ENCODE results near the gene RHOF.
A peak's percentile ranks its signal among the peaks of the same experiment; 100 is the strongest.

RHOF gene

GRCh38 chr12:121812921-121813896 is 19.7 kb upstream of the RHOF start:
- Histone ChIP-seq H3K27me3 (ENCODE audit: low read length) (no peaks in the 10 kb centered on the region), H3K9me3 (ENCODE audit: insufficient read depth, low read length) (no peaks in the 10 kb centered on the region), H4K20me1 (ENCODE audit: low read depth, low read length) (no peaks in the 10 kb centered on the region), H3F3A (ENCODE audit: insufficient read depth) (peaks cover 13% of the 10 kb centered on the region), H3K4me2 (ENCODE audit: low read depth, low read length, poor library complexity, severe bottlenecking) (peak overlapping the region; percentile 91), H3K4me3 (ENCODE audit: insufficient read depth, low read length, poor library complexity, severe bottlenecking) (peak overlapping the region; percentile 80), H2AFZ (ENCODE audit: low read depth, low read length, severe bottlenecking) (no peak overlapping the region), H3K9ac (ENCODE audit: low read length) (peak overlapping the region; percentile 73), H3K36me3 (ENCODE audit: low read length) (0 out of 2 replicates have a peak, but pooled peaks cover 4% of the 10 kb centered on the region), H3K9me2 (replicated peaks; ENCODE audit: insufficient read depth, low read length) (no peaks in the 10 kb centered on the region), H3K27ac (ENCODE audit: low read depth, low read length) (no peak overlapping the region), H3K79me2 (ENCODE audit: insufficient read depth, low read length) (peaks cover 31% of the 10 kb centered on the region)
- TF ChIP-seq EZH2phosphoT487 (conservative IDR thresholded peaks at IDR 0.05; ENCODE audit: low read length) = no peak
- TF ChIP-seq, protein P1, sequence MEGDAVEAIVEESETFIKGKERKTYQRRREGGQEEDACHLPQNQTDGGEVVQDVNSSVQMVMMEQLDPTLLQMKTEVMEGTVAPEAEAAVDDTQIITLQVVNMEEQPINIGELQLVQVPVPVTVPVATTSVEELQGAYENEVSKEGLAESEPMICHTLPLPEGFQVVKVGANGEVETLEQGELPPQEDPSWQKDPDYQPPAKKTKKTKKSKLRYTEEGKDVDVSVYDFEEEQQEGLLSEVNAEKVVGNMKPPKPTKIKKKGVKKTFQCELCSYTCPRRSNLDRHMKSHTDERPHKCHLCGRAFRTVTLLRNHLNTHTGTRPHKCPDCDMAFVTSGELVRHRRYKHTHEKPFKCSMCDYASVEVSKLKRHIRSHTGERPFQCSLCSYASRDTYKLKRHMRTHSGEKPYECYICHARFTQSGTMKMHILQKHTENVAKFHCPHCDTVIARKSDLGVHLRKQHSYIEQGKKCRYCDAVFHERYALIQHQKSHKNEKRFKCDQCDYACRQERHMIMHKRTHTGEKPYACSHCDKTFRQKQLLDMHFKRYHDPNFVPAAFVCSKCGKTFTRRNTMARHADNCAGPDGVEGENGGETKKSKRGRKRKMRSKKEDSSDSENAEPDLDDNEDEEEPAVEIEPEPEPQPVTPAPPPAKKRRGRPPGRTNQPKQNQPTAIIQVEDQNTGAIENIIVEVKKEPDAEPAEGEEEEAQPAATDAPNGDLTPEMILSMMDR (IDR thresholded peaks at IDR 0.05; ENCODE audit: insufficient read depth, low read length, poor library complexity, severe bottlenecking) = no peak

GRCh38 chr12:121812320-121812871 is 18.9 kb upstream of the RHOF start:
- H3K79me2 ChIP-seq (ENCODE audit: insufficient read depth, low read length) = peaks cover 31% of the 10 kb centered on the region
- H3F3A ChIP-seq (ENCODE audit: insufficient read depth) = peaks cover 14% of the 10 kb centered on the region
- H3K9me2 ChIP-seq (replicated peaks; ENCODE audit: insufficient read depth, low read length) = no peaks in the 10 kb centered on the region
- 0 out of 2 replicates have a peak, but pooled peaks cover 4% of the 10 kb centered on the region for H3K36me3 ChIP-seq (ENCODE audit: low read length)
- H3K9me3 ChIP-seq (ENCODE audit: insufficient read depth, low read length) = no peaks in the 10 kb centered on the region
- no peak overlapping the region for H2AFZ ChIP-seq (ENCODE audit: low read depth, low read length, severe bottlenecking)
- no peak for TF ChIP-seq EZH2phosphoT487 (conservative IDR thresholded peaks at IDR 0.05; ENCODE audit: low read length)
- TF ChIP-seq, protein P1 (IDR thresholded peaks at IDR 0.05; ENCODE audit: insufficient read depth, low read length, poor library complexity, severe bottlenecking) = no peak
- peak overlapping the region; percentile 91 for H3K4me2 ChIP-seq (ENCODE audit: low read depth, low read length, poor library complexity, severe bottlenecking)
- H3K27ac ChIP-seq (ENCODE audit: low read depth, low read length) = peak overlapping the region; percentile 74
- H4K20me1 ChIP-seq (ENCODE audit: low read depth, low read length) = no peaks in the 10 kb centered on the region
- H3K27me3 ChIP-seq (ENCODE audit: low read length) = no peaks in the 10 kb centered on the region
- H3K4me3 ChIP-seq (ENCODE audit: insufficient read depth, low read length, poor library complexity, severe bottlenecking) = peak overlapping the region; percentile 80
- peak overlapping the region; percentile 73 for H3K9ac ChIP-seq (ENCODE audit: low read length)

DNA sequence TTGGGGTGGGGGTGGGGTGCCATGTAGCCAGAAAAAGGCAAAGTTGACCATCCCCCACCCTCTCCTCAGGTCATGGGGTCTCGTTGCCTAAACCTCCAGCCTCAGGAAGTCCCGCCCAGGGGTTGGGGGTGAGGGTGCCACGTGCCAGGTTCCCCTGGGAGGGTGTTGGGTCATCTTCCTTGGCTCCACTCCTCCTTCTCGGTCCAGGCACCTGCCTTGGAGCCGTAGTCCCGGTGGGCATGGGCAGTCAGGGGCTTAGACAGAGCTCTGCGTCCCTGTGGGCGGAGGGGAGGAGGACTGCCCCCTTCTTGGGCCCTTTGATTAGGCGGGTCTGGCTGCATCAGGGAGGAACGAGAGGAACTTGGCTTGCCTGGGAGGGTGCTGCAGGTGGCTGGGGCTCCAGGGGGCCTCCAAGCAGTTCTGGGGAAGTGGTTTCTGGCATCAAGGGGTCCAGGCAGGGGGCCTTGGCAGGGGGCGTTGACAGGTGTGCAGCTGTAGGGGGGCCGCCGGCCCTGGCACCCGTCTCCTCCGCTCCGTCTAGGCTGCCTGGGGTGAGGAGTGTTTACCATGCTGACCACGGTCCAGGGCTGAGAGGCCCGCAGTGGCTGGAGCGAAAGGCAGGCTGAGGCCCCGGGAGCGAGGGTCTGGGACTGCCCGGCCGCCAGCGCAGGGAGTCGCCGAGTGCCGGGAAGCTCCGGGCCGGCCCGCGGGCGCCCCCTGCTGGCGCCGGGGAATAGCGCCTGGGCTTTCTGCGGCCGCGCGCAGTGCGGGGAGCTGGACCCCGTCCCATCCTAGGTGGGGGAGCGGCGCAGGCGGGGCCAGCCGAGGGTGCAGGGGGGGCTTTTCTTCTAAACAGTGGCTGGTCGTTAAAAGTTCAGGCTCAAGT is 18.2 kb upstream of the RHOF start:
- no peak overlapping the region for H2AFZ ChIP-seq (ENCODE audit: low read depth, low read length, severe bottlenecking)
- 0 out of 2 replicates have a peak, but pooled peaks cover 4% of the 10 kb centered on the region for H3K36me3 ChIP-seq (ENCODE audit: low read length)
- peaks cover 35% of the 10 kb centered on the region for H3K79me2 ChIP-seq (ENCODE audit: insufficient read depth, low read length)
- no peaks in the 10 kb centered on the region for H3K27me3 ChIP-seq (ENCODE audit: low read length)
- peaks cover 17% of the 10 kb centered on the region for H3F3A ChIP-seq (ENCODE audit: insufficient read depth)
- TF ChIP-seq, protein P1 (IDR thresholded peaks at IDR 0.05; ENCODE audit: insufficient read depth, low read length, poor library complexity, severe bottlenecking) = peak; percentile 97
- TF ChIP-seq EZH2phosphoT487 (conservative IDR thresholded peaks at IDR 0.05; ENCODE audit: low read length) = no peak
- no peaks in the 10 kb centered on the region for H4K20me1 ChIP-seq (ENCODE audit: low read depth, low read length)
- peak overlapping the region; percentile 80 for H3K4me3 ChIP-seq (ENCODE audit: insufficient read depth, low read length, poor library complexity, severe bottlenecking)
- H3K9me2 ChIP-seq (replicated peaks; ENCODE audit: insufficient read depth, low read length) = no peaks in the 10 kb centered on the region
- H3K9ac ChIP-seq (ENCODE audit: low read length) = peak overlapping the region; percentile 73
- no peaks in the 10 kb centered on the region for H3K9me3 ChIP-seq (ENCODE audit: insufficient read depth, low read length)
- H3K27ac ChIP-seq (ENCODE audit: low read depth, low read length) = peak overlapping the region; percentile 74
- H3K4me2 ChIP-seq (ENCODE audit: low read depth, low read length, poor library complexity, severe bottlenecking) = peak overlapping the region; percentile 91
